HG03521 (cell line): ENCODE measurements around the gene ROBO1.

Experiments used
- ATAC-seq: cut with Tn5 transposase; IDR thresholded peaks from one replicate; pipeline ENCODE4 v1.9.1; 2021; ENCODE audit warnings: mild to moderate bottlenecking, moderate library complexity; ENCODE audit not compliant: unreplicated experiment

Gene ROBO1

DNA sequence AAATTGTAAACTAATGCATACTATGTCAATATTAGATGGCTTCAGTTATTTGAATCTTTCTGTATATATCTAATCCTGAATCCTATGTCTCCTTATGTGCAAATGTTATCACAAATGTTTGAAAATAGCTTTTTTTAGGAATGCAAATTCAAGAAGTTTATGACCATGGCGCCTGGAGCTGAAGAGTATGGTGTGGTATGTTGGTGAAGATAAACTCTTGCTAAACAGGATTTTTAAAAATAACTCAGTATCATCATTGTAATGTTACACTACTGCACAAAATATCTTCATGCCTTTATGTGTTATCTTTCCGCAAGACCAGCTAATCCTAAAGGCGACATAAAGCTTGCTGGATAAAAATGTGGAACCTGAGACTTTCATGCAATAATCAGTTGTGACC is 382.6 kb downstream of the ROBO1 start:
- ATAC-seq = no peak

DNA sequence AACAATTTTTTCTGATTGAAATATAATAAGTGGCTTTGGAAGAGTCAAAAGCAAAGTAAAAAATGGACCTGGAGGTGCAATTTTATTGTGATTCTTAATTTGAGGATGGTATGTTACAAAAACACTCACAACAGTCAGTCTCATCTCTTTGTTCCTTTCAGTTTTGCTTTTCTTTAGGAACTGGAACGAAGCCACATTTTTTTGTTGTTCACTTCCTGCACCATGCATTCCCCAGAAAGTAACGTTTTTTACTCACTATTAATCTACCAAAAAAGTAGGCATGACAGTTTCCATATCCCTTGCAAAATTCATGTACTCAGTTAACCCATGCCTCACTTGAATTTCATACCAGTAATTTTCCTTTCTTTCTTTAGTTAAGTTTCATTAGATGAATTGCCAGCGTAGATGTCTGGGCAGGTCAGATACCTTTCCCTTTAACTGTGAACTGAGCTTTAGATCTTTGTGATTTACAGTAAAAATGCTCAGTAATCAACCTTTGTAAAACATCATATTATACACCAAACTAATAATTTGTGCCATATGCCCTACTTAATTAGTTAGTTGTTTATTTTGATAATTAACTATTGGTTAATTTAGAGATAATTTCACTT is 384.3 kb downstream of the ROBO1 start:
- no peak for ATAC-seq

- no peak for ATAC-seq
These were observed 387.2 kb downstream of the ROBO1 start for GRCh38 chr3:79380581-79380980.

DNA sequence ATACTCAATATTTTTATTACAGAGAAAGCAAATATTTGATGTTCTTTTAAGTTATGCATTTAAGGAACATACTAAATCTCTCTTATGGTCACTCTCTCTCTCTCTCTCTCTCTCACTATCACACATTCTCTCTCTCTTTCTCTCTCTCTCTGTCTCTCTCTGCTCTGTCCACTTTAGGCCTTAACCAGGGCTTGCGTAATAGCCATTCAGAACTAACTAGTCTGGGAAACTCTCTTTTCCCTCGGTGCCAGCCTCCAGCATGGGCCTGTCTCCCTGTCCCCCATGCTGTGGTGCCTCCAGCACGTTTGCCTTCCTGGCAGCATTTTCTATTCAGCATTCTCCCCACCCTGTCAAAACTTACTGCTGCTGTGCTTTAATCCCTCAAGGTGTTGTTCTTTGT is 389.7 kb downstream of the ROBO1 start:
- ATAC-seq = no peak

- ATAC-seq = no peak
These were observed 398.5 kb downstream of the ROBO1 start for GRCh38 chr3:79369306-79369705.

- ATAC-seq = no peak
These were observed 399.4 kb downstream of the ROBO1 start for GRCh38 chr3:79368403-79368802.

DNA sequence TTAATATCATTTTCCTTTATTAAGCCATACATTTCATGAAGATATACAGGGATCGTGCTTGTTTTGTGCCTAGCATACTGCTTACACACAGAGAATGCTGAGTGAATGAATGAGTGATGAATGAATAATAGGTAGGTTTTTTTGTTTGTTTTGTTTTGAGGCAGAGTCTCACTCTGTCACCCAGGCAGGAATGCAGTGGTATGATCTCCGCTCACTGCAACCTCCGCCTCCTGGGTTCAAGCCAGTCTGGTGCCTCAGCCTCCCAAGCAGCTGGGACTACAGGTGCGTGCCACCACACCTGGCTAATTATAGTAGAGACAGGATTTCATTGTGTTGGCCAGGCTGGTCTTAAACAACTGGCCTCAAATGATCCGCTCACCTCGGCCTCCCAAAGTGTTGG is 400.0 kb downstream of the ROBO1 start:
- ATAC-seq = no peak

- ATAC-seq = no peak
These were observed 400.7 kb downstream of the ROBO1 start for GRCh38 chr3:79367066-79367465.

GRCh38 chr3:79366414-79366813 is 401.4 kb downstream of the ROBO1 start:
- no peak for ATAC-seq

- no peak for ATAC-seq
These were observed 403.0 kb downstream of the ROBO1 start for GRCh38 chr3:79364784-79365183.

- ATAC-seq = no peak
These were observed 405.1 kb downstream of the ROBO1 start for GRCh38 chr3:79362571-79363270.

DNA sequence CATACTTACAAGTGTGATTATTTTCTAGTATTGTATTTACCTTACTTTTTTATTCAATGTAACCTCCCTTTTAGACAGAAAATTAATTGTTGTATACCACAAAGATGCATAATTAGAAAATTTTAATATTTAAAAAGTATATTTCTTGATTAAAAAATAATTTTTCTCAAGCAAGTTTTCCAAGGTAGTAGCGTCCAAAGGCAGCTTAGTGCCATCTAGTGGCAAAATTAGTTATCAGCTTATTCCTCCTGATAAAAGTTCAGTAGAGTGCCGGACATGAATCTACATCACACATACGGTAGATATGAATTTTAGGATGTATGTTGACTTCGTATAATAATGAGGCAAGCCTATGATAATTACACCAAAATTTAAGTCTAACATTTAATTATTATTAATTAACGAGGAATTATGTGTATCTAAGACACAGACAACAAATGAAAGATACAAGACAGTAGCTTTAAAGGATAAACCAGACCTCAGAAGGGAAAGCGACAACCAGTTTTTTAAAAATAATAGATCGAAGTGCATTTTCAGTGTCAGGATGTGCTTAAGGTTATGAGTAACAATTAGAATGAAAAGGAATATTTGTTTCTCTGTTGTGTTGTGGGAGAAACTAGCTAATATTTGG is 405.9 kb downstream of the ROBO1 start:
- ATAC-seq = no peak

GRCh38 chr3:79358327-79358726 is 409.5 kb downstream of the ROBO1 start:
- no peak for ATAC-seq

DNA sequence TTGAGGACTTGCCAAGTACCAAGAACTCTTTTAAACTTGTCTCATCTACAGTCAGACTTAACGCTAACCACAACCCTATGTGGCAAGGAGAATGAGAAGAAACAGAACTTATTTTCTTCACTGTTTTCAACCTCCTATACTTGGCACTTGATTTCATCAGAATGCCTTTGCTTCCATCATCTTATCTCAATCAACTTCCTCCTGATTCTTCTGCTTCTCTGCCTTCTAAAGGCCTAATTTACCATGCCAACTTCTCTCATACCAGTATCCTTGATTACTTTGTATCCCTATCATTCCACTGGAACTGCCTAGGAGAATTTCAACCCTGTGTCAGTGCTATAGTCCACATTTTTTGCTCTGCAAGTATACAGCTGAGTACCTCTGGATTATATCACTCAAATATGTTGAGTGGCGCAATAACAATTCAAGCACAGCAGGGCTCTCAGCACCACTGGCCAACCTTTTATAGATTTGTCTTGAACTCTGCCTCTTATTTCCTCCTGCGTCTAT is 413.6 kb downstream of the ROBO1 start:
- ATAC-seq = no peak

DNA sequence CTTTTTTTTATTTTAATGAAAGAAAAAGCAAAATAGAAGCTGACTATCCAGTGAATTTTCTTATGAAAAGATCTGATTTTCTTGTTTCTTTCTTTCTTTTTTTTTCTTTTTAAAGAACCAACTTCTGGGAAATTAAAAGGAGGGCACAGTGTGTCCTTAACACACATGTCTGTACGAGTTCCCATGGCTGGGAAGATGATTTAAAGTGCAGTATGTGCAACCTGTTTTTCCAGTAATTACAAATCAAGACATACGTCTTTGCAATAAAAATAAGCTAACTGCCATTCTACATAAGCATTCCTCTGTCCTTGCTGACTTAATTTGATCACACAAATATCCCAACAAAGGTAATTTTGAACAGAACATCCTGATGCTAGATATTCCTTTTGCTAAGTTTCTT is 416.1 kb downstream of the ROBO1 start:
- ATAC-seq = no peak

- ATAC-seq = no peak
These were observed 422.6 kb downstream of the ROBO1 start for GRCh38 chr3:79344876-79345871.

- ATAC-seq = no peak
These were observed 425.8 kb downstream of the ROBO1 start for GRCh38 chr3:79341961-79342360.

DNA sequence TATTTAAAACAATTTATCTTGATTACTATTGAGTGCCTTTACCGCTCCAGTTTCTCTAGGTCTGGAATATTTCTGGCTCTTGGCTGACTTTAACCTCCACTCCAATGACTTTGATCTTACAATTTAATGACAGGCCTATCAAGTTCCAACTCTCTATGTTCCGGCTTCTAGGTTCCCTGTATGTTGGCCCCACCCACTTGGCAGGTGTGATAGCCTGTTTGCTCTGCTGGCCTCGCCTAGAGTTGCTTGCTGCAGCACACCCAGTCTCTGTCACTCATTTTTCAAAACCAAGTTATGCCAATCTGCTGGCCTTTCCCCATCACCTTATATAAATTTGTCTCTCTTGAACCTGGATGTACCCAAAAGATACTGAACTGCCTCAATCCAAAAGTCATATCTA is 428.0 kb downstream of the ROBO1 start:
- no peak for ATAC-seq

DNA sequence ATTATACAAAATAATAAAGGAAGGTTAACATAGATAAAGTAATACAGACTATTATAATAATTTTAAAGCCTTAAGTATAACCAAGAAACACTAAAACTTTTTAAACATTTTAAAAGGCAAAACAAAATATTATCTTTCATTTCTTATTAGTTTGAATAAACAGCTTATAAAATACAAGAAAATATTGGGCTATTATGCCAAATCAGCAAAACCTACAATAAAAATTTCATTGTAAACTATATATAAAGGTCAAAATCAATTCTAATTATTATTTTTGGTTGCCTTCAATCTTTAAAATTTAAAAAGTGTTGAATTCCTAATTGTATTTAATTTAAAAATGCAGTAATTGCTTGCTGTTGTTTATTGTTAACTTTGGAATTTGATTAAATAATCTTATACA is 430.0 kb downstream of the ROBO1 start:
- no peak for ATAC-seq

DNA sequence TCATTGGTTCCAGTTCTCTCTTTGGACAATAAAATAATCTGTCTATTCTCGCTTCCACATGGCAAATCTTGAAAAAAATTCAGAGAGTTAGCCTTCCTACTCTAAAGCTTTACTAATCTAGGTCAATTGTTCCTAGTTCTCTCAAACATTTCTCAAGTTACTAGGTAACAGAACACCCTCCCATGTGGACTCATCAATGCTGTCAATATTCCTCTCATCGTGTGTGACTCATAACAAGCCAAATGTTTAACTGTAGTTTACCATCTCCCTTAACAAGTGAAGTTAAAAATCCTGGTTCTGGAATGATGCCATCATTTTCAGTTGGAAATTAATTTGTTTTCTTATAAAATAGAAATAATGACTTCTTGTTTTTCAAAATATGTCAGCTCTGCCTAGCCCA is 438.6 kb downstream of the ROBO1 start:
- ATAC-seq = no peak

DNA sequence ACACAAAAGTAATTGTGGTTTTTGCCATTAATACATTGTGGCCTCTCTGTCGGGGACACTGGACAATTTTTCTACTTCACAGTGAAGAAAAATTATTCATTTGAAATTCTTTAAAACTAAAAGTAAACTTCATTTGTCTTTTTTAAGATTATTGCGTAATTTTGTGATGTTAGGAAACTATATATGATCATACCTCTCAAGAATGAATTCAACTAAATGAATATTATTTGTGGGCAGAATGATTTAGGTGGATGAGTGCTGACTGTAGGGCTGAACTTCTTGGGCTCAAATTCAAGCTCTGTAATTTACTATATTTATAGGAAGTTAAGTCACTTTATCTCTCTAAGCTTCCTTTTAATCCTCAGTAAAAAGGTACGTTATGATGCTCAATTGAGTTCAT is 441.2 kb downstream of the ROBO1 start:
- ATAC-seq = no peak
